ENCODE results near the gene ERP44. TPM values are rescaled to one million over a fixed set of nuclear protein-coding genes. Genes with fewer than 3 reads are reported as not detected.
"Not testable (repeated sequence)": the region's sequence is repeated elsewhere in the genome, so short reads cannot be mapped to it uniquely, and the experiment has no call there.

ERP44 gene
- total RNA-seq: 10 to 100 TPM; 24.0 to 27.7 TPM
- long read RNA-seq, full-length matches to known transcripts: 196 of 209 reads
- long read RNA-seq, partial matches to known transcripts: 2 of 209 reads
- long read RNA-seq, other reads (novel, unspliced or antisense): 11 of 209 reads

GRCh38 chr9:100098887-100099721 is at the start of gene ERP44, which contains the start of gene INVS:
Gene ERP44 (minus strand): TSS chr9:100099000. CDS start chr9:100098840, 160 bp downstream.
Gene INVS (plus strand): TSS chr9:100099243. CDS start chr9:100104522, 5,279 bp downstream.
- intact Hi-C loops (cut with DNase I, micrococcal nuclease): no loop called here
- ATAC-seq (peak; percentile 94), DNase-seq (peak; percentile 98 to 99)

- ATAC-seq; intact Hi-C loops (cut with DNase I, micrococcal nuclease); DNase-seq: not testable (repeated sequence)
Observed at GRCh38 chr9:100145976-100146375, 47.2 kb upstream of the ERP44 start.

DNA sequence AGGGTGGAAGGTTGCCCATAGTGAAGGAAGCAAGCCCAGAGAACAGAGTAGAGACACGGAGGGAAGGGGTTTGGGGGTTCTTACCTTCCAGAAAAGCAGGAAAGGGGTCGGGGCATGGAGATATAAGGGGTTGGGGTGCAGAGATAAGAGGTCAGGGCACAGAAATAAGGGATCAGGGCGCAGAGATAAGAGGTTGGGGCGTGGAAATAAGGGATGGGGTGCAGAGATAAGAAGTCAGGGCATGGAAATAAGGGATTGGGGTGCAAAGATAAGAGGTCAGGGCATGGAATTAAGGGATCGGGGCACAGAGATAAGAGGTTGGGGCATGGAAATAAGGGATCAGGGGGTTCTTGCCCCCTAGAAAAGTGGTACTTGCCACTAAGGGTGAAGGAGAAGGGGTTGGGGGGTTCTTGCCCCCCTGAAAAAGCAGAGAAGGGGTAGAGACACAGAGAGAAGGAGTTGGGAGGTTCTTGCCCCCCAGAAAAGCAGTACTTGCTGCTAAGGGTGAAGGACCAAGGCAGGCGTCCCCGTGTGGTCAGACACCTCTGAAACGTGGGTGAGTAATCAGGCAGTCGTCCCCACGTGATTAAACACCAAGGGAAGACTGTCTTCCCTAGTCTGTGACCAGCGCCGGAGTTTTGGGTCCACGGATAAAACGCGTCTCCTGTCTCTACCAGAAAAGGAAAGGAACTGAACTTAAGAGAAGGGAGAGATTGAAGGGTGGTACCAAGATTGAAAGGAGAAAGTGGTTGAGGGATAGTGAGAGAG is 46.6 kb upstream of the ERP44 start:
- intact Hi-C loops (cut with DNase I, micrococcal nuclease); ATAC-seq; DNase-seq: not testable (repeated sequence)

GRCh38 chr9:100141862-100142261 is 43.1 kb upstream of the ERP44 start:
- ATAC-seq; intact Hi-C loops (cut with DNase I, micrococcal nuclease); DNase-seq: not testable (repeated sequence)

GRCh38 chr9:100140303-100140702 is 41.5 kb upstream of the ERP44 start:
- ATAC-seq; DNase-seq; intact Hi-C loops (cut with DNase I, micrococcal nuclease): not testable (repeated sequence)

DNA sequence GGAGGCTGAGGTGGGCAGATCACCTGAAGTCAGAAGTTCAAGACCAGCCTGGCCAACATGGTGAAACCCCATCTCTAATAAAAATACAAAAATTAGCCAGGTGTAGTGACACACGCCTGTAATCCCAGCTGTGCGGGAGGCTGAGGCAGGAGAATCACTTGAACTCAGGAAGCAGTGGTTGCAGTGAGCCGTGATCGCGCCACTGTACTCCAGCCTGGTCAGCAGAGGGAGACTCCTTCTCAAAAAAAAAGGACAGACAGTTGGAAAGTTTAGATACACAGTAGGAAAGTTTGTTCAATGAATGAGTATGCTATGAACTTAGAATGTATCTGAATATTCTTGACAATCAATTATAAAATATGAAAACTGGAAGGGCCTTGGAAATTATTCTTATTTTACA is 38.0 kb upstream of the ERP44 start:
- DNase-seq; intact Hi-C loops (cut with DNase I, micrococcal nuclease); ATAC-seq: not testable (repeated sequence)

GRCh38 chr9:100134731-100135130 is 35.9 kb upstream of the ERP44 start:
- ATAC-seq (no peak), DNase-seq (no peak)
- intact Hi-C loops (cut with DNase I, micrococcal nuclease): no loop called here

DNA sequence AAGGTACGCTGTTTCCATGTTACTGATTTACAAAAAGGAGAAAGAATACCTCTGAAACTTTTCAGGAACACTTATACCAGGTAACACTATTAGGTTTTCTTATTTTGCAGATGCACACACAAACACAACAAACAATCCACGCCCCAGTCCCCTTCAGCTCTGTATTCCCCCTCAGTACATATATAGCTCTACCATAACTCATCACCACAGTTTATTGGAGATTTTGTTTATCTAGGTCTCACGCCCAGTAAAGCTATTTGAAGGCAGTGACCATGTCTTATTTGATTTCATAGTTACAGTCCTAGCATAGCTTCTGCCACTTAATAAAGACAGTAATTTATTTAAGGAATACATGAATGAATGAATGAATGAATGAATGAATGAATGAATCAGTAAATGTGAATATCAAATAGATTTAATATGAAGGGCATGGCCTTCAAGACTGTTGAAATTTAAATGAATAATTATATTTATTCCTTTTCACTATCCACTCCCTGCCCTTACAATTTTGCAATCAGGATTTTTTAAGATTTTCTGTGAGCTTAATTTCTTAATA is 33.2 kb upstream of the ERP44 start:
- intact Hi-C loops (cut with DNase I, micrococcal nuclease): no loop called here
- no peak for DNase-seq
- ATAC-seq: no peak

DNA sequence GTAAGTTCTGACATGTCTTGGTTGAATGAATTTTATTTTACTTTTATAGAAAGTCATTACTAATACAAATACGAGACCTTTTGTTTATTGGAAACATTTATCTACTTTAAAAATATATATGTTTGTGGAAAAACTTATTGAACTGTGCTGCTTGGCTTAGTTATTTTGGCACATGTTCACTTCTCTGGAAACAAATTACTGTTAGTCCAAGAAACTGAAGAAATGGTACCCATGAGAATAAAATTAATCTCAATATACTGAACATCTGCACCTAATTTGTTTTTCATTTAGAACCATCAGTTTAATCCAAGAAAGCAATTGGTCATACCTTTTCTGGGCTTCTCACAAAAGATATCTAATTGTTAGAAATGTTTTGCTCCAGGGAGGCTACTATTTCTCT is 32.4 kb upstream of the ERP44 start:
- intact Hi-C loops (cut with DNase I, micrococcal nuclease): no loop called here
- no peak for DNase-seq
- no peak for ATAC-seq

- ATAC-seq: no peak
- DNase-seq: no peak
- intact Hi-C loops (cut with DNase I, micrococcal nuclease): no loop called here
Observed at GRCh38 chr9:100129772-100130171, 31.0 kb upstream of the ERP44 start.

DNA sequence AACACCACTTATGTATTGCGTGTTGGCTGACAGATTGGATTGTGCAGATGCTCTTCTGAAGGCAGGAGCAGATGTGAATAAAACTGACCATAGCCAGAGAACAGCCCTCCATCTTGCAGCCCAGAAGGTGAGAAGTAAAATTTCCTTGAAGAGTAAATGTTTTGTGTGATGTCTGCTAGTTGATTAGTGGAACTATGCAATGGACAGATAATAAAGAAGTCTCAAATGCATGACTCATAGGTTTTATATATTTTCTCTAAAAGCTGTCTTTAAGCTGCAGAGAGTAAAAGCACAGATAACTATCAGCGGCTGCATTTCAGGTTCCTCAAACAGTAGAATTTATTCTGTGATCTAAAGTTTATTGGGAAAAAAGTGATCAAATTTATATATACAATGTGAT is 27.6 kb upstream of the ERP44 start:
- DNase-seq: no peak
- intact Hi-C loops (cut with DNase I, micrococcal nuclease): no loop called here
- ATAC-seq: no peak

GRCh38 chr9:100125910-100126309 is 27.1 kb upstream of the ERP44 start:
- ATAC-seq (no peak), DNase-seq (no peak)
- intact Hi-C loops (cut with DNase I, micrococcal nuclease): no loop called here

DNA sequence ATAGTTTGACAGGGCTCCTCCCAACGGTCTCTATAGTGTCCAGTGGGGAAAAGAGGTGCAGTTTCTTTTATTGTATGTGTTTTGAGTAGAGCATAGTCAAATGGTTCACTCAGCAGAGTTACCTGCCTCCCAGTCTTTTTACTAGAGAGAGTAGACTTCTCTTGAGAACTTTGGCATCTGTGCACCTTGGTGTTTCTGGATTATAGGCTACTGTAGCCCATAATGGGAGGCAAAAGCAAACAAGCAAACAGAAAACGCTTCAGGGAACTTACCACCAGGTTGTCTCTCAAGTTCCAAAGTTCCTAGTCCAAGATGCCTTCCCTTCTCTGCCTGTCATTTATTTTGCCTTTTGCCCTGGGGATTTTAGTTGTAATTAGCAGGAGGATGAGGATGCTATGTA is 26.4 kb upstream of the ERP44 start:
- DNase-seq: no peak
- intact Hi-C loops (cut with DNase I, micrococcal nuclease): no loop called here
- peak; percentile 59 for ATAC-seq

- DNase-seq (no peak), ATAC-seq (no peak)
- intact Hi-C loops (cut with DNase I, micrococcal nuclease): no loop called here
Observed at GRCh38 chr9:100120286-100120685, 21.5 kb upstream of the ERP44 start.

DNA sequence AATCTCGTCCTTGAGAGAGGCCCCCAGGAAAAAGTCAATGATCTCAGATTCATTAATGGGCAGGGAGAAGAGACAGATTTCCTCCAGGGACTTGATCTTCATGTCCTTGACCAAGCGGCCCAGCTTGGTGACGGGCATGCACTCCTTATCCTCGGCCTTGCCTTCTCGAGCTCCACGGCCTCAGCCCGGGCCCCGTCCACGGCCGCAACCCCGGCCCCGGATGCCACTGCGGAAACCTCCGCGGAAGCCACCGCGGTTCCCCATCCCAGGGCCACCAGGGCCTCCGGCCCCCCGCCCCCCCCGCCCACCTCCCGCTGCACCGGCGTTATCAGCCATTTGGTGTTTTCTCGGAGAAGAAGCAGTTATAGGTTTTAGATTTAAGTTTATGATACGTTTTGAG is 18.5 kb upstream of the ERP44 start:
- DNase-seq (no peak), ATAC-seq (no peak)
- intact Hi-C loops (cut with DNase I, micrococcal nuclease): no loop called here

DNA sequence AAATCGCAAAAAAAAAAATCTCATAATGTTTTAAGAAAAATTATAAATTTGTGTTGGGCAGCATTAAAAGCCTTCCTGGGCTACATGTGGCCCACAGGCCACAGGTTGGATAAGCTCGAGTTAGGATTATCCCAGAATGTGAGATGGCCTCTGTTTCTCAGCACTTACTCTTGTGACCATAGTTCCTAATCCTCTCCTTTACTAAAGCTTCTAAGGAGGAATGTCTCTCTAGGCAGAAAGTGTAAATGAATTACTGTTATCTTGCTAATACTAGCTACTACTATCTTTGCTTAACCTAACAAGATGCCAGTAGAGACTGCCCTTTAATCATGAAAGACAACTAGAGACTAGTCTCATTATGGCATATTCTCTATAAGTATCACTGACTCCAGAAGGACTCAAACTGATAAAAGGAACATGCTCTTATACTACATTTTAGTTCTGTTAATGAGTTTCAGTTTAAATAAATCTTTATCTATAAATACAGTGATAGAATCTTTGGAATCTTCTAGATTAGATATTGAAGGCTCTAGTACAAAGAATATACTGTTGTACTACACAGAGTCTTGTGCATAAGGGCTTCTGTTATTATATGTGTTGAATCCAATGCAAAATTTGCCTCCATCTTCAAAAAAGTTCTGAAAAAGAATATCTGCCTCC is 14.0 kb upstream of the ERP44 start:
- intact Hi-C loops (cut with DNase I, micrococcal nuclease): no loop called here
- ATAC-seq (no peak), DNase-seq (no peak)

- ATAC-seq (no peak), DNase-seq (peak; percentile 45 to 49)
- intact Hi-C loops (cut with DNase I, micrococcal nuclease): no loop called here
Observed at GRCh38 chr9:100111235-100111634, 12.4 kb upstream of the ERP44 start.

GRCh38 chr9:100108559-100108958 is 9.8 kb upstream of the ERP44 start:
- DNase-seq (no peak), ATAC-seq (no peak)
- intact Hi-C loops (cut with DNase I, micrococcal nuclease): no loop called here

DNA sequence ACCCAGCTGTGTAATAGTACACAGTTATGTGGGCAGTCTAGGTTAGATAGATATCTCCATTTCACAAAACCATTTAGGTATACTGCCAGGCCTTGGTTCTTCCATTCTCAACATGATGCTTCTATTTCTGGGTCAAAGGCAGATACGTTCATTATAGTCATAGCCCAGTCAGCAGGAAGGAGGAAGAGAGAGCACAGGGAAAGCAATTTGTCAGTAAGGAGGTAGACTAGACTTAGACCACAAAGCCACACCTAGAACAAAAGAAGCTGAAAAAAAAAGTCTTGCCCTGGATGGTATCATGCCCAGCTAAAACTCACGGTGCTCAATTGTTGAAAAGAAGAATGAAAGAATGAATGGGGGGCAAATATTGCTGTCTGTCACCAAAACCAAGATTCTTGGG is 7.8 kb upstream of the ERP44 start:
- DNase-seq (no peak), ATAC-seq (no peak)
- intact Hi-C loops (cut with DNase I, micrococcal nuclease): no loop called here

All from left colon (tissue), 2 donors.